HPDE6-E6E7 (cell line): Measurements from ENCODE around the gene ESYT1.

Experiments used
- DNase-seq: peaks from one replicate; pipeline ENCODE4 v3.0.0; 2011; ENCODE audit warnings: missing footprints; ENCODE audit errors: extremely low spot score

Gene ESYT1

GRCh38 chr12:56128670-56129205 lies 671 bp downstream of the ESYT1 start:
- no peak for DNase-seq

- no peak for DNase-seq
Measured at GRCh38 chr12:56129206-56129941, 1.3 kb downstream of the ESYT1 start.

DNA sequence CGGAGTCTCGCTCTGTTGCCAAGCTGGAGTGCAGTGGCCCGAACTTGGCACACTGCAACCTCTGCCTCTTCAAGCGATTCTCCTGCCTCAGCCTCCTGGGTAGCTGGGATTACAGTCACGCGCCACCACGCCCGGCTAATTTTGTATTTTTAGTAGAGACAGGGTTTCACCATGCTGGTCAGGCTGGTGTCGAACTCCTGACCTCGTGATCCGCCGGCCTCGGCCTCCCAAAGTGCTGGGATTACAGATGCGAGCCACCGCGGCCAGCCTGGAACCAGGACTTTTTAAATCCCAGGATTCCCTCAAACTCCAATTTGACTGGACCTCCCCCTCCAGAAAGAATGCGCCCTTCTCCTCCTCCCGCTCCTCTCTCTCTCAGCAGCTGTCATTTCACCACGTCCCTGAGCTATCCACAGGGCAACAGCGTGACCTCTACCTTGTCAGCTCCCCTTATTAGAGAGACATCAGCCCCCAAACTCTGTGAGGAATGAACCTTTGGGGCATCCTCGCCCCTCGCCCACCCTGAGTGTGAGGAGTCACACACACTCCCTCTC lies 2.0 kb downstream of the ESYT1 start:
- DNase-seq: no peak

DNA sequence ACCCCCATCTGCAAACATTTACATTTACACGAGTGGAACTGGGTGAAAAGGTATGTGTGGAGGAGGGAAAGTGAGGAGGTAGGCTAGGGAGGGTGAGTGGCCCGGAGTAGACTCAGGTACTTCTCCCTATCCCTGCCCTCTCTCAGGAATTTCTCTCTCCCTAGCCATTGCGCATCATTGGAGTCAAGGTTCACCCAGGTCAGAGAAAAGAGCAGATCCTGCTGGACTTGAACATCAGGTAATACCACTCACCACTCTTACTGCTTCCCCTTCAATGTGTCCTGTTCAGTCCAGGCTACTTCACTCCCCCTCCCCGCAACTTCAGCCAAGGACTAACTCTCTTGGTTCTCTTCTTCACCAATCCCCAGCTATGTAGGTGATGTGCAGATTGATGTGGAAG lies 2.8 kb downstream of the ESYT1 start:
- DNase-seq: no peak

DNA sequence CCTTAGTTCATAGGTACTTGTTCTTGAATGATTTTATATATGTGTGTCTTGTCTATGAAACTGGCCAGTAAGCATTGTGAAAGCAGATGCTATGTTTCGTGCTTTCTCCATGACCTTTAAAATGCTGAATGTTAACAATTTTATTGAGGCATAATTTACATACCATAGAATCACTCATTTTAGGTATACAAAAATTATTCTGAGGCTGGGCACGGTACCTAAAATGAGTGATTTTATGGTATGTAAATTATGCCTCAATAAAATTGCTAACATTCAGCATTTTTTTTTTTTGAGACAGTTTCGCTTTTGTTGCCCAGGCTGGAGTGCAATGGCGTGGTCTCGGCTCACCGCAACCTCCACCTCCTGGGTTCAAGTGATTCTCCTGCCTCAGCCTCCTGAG lies 6.8 kb downstream of the ESYT1 start:
- DNase-seq: no peak

DNA sequence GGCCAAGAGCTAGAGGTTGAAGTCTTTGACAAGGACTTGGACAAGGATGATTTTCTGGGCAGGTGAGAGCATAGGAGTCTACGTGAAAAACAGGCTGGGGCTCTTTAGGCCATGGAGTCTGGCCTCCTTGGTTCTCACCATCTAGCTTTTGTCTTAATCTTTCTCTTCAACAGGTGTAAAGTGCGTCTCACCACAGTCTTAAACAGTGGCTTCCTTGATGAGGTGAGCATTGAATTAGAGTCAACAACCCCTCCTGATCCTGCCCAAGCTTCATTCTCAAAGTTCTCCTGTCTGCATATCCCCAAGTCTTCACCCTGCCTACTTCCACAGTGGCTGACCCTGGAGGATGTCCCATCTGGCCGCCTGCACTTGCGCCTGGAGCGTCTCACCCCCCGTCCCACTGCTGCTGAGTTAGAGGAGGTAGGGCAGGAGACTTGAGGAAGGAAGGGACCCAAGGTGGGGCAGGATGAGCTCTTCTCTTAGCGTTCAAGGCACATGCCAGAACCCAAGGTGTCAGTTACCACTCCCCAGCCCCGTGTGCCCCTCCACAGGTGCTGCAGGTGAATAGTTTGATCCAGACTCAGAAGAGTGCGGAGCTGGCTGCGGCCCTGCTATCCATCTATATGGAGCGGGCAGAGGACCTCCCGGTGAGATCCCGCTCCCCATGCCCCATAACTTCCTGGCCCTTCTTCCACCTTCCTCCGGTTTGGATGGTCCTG lies 9.9 kb downstream of the ESYT1 start:
- DNase-seq: no peak

DNA sequence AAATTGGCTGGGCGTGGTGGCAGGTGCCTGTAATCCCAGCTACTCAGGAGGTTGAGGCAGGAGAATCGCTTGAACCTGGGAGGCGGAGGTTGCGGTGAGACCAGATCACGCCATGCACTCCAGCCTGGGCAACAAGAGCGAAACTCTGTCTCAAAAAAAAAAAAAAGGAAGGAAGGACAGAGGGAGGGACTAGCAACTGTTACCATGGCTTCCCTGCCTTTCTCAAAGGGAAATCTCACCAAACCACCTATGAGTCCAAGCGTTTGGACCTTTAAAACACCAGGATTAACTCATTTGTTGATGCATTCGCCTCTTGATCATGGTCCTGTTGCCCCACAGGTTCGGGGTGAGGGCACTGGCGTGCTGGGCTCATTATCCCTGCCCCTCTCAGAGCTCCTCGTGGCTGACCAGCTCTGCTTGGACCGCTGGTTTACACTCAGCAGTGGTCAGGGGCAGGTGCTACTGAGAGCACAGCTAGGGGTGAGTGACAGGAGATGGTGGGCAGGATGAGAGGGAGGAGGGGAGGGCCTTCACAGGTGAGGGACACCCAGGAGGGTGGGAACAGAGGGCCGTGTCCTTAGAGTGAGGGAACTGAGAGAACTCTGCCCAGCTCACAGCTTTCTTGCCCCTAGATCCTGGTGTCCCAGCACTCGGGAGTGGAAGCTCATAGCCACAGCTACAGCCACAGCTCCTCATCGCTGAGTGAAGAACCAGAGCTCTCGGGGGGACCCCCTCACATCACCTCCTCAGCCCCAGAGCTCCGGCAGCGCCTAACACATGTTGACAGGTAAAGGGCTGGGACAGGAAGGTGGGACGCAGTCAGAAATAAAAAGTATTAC lies 14.1 kb downstream of the ESYT1 start:
- DNase-seq: no peak

GRCh38 chr12:56143217-56143616 lies 15.2 kb downstream of the ESYT1 start:
- no peak for DNase-seq

- no peak for DNase-seq
Measured at GRCh38 chr12:56143870-56144269, 15.8 kb downstream of the ESYT1 start.

DNA sequence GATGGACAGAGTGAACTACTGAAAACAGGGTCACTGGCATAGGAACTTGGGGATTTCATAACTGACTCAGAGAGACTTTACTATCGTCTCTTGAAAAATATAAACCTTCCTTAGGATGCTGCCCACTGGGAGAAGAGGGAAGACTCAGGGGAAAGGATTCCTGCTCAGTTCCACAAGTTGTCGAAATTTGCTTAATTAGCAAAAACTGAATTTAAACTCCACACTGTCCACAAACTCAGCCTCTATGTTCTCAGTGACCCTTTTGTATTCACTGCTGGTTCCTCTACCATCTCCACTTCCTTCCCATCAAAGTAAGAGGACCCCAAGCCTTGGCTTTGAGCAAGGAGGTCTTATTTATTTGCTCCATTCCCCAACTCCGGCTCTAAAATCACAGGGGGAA lies 17.1 kb downstream of the ESYT1 start:
- DNase-seq: no peak

GRCh38 chr12:56146492-56147460 lies 18.7 kb downstream of the ESYT1 start:
- DNase-seq: no peak

DNA sequence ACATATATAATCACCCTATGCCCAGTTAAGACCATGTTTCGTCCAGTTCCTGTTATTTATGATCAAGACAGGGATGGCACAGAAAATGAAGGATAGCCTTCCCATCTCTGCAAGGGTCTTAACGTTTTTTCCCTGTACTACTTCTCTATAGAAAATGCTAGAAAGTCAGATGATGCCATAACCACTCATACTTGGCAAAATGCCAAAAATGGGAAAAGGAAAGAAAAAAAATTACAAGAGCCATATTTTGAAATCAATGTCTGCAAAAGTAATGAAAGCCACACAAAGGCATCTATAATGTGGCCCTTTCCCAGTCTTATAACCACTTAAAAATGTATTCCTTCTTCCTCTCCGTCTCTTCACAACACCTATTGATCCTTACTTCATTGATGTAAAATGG lies 22.5 kb downstream of the ESYT1 start:
- DNase-seq: no peak

- peak; percentile 67 for DNase-seq
Measured at GRCh38 chr12:56151672-56152131, 23.6 kb downstream of the ESYT1 start.

- DNase-seq: peak; percentile 81
Measured at GRCh38 chr12:56152132-56152755, 24.2 kb downstream of the ESYT1 start, which contains the start of gene MYL6B. TSS of gene MYL6B (plus strand) at chr12:56152587. CDS start at chr12:56153919, 1,332 bp downstream.

GRCh38 chr12:56152756-56153677 lies 24.9 kb downstream of the ESYT1 start:
- no peak for DNase-seq

- no peak for DNase-seq
Measured at GRCh38 chr12:56153678-56154065, 25.6 kb downstream of the ESYT1 start.

DNA sequence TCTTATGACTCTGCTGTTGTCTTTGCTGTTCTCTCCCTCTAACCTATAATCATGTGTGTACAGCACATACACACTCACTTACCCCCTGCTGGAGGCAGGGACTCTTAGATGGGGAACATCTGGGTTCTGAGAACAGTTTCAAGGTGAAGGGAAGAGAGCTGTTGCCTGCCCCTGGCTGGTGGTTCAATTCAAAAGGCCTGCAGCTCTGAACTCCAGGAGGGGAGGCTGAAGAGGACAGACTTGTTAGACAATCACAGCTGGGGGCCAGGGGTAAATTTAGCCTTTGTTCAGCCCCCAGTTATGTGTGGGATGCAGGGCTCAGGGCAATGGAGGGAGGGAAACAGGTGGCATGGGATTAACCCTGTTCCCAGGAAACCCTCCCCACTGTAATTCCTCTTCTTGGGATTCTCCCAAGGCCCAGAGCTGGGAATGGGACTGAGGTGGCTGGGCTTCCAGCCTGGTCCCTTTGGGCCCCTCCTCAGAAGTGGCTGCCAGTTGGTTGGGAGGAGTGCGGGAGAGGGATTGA lies 26.2 kb downstream of the ESYT1 start:
- DNase-seq: no peak

- no peak for DNase-seq
Measured at GRCh38 chr12:56154818-56155217, 26.8 kb downstream of the ESYT1 start.
